ENCODE data around the gene UBE2O.
"Not testable (repeated sequence)": the region's sequence is repeated elsewhere in the genome, so short reads cannot be mapped to it uniquely, and the experiment has no call there.

Gene UBE2O

GRCh38 chr17:76366247-76366646 lies 86.7 kb downstream of the UBE2O start:
- no peak for DNase-seq (ENCODE audit: low read depth)
- TF ChIP-seq CTCF (IDR thresholded peaks at IDR 0.05; ENCODE audit: low read length, missing control alignments): no peak
- no peak overlapping the region for H3K4me3 ChIP-seq (replicated peaks; ENCODE audit: low read depth, low read length)

GRCh38 chr17:76365256-76365903 lies 87.6 kb downstream of the UBE2O start:
- DNase-seq (ENCODE audit: low read depth): peak; percentile 42
- no peak overlapping the region for H3K4me3 ChIP-seq (replicated peaks; ENCODE audit: low read depth, low read length)
- TF ChIP-seq CTCF (IDR thresholded peaks at IDR 0.05; ENCODE audit: low read length, missing control alignments): peak; percentile 48

GRCh38 chr17:76363107-76363842 lies 89.7 kb downstream of the UBE2O start:
- TF ChIP-seq CTCF (IDR thresholded peaks at IDR 0.05; ENCODE audit: low read length, missing control alignments): no peak
- DNase-seq (ENCODE audit: low read depth): no peak
- H3K4me3 ChIP-seq (replicated peaks; ENCODE audit: low read depth, low read length): no peak overlapping the region

GRCh38 chr17:76360461-76360860 lies 92.5 kb downstream of the UBE2O start:
- DNase-seq (ENCODE audit: low read depth): no peak
- H3K4me3 ChIP-seq (replicated peaks; ENCODE audit: low read depth, low read length): no peak overlapping the region
- TF ChIP-seq CTCF (IDR thresholded peaks at IDR 0.05; ENCODE audit: low read length, missing control alignments): no peak

DNA sequence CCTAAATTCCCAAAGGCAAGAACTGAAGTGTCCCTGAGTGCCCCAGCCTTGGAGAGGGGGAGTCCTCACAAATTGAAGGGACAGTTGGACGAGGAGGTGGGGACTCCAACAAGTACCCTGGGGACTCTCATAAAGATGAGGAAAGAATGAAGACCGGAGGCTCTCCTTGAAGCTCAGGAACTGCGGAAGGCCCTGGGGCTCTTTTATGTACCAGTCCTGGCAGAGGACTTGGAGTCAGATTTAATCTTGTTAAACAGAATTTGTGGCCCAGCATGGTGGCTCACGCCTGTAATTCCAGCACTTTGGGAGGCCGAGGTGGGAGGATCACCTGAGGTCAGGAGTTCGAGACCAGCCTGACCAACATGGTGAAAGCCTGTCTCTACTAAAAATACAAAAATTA lies 93.2 kb downstream of the UBE2O start:
- not testable (repeated sequence) for H3K4me3 ChIP-seq (replicated peaks; ENCODE audit: low read depth, low read length); DNase-seq (ENCODE audit: low read depth)

GRCh38 chr17:76359375-76359774 lies 93.6 kb downstream of the UBE2O start:
- TF ChIP-seq CTCF (IDR thresholded peaks at IDR 0.05; ENCODE audit: low read length, missing control alignments): no peak
- no peak for DNase-seq (ENCODE audit: low read depth)
- H3K4me3 ChIP-seq (replicated peaks; ENCODE audit: low read depth, low read length): no peak overlapping the region

- TF ChIP-seq CTCF (IDR thresholded peaks at IDR 0.05; ENCODE audit: low read length, missing control alignments): no peak
- DNase-seq (ENCODE audit: low read depth): no peak
- H3K4me3 ChIP-seq (replicated peaks; ENCODE audit: low read depth, low read length): no peak overlapping the region
Observed at GRCh38 chr17:76357597-76358158, 95.3 kb downstream of the UBE2O start.

Data from fibroblast of pulmonary artery (primary cell).